Transverse colon (tissue), 4 donors: ENCODE measurements around the gene MAN1C1.

Source experiments
- CTCF ChIP-seq, 5 experiments: fragments of 200-600 bp in 3 of 5; fragments of 450-650 bp in 2 of 5; sonication (generic) in 3 of 5; IDR thresholded peaks; 1 replicate in 2 of 5; 2 replicates in 3 of 5; pipeline ENCODE4 v1.5.1; 2016 to 2017; ENCODE audit warnings: antibody characterized with exemption in 5 of 5, inconsistent platforms in 3 of 5, mild to moderate bottlenecking in 2 of 5, moderate library complexity in 1 of 5
- POLR2A ChIP-seq: fragments of 450-650 bp; IDR thresholded peaks from one replicate; pipeline ENCODE4 v1.6.1; 2016; ENCODE audit warnings: antibody characterized with exemption, mild to moderate bottlenecking, moderate library complexity
- POLR2AphosphoS5 ChIP-seq, 3 donors: sonication (generic); formaldehyde crosslinking; IDR thresholded peaks; one replicate each; pipeline ENCODE4 v1.6.1; 2016; ENCODE audit warnings: antibody characterized with exemption in 3 of 3

- TF ChIP-seq POLR2A (no peak), CTCF (IDR thresholded peaks at IDR 0.05) (no peak), POLR2AphosphoS5 (IDR thresholded peaks at IDR 0.05) (no peak)
Observed at GRCh38 chr1:25613091-25613490, 3.5 kb upstream of the MAN1C1 start.
